IMR-90 (cell line): Measurements from ENCODE around the gene PRKN.

Experiments
- BHLHE40 ChIP-seq: fragments of 150-350 bp; IDR thresholded peaks from 2 replicates; pipeline ENCODE4 v1.6.1; 2016; ENCODE audit warnings: mild to moderate bottlenecking, low read depth, low read length
- CEBPB ChIP-seq: IDR thresholded peaks from 2 replicates; pipeline ENCODE4 v1.6.1; 2012; ENCODE audit warnings: low read depth, low read length, improper control_type of control experiment
- CTCF ChIP-seq: conservative IDR thresholded peaks from 2 replicates; pipeline ENCODE4 v1.5.1; 2012; ENCODE audit warnings: mild to moderate bottlenecking, low read depth, low read length, improper control_type of control experiment
- MAZ ChIP-seq: IDR thresholded peaks from 2 replicates; pipeline ENCODE4 v1.6.1; 2012; ENCODE audit warnings: low read depth, mild to moderate bottlenecking, low read length, improper control_type of control experiment, moderate library complexity, borderline replicate concordance
- NFE2L2 ChIP-seq: fragments of 150-350 bp; IDR thresholded peaks from 2 replicates; pipeline ENCODE4 v1.6.1; 2016; ENCODE audit warnings: low read depth, mild to moderate bottlenecking, low read length
- POLR2A ChIP-seq: IDR thresholded peaks from 2 replicates; pipeline ENCODE4 v1.6.1; 2012; ENCODE audit warnings: mild to moderate bottlenecking, low read depth, low read length
- TF ChIP-seq, protein P1 (sequence below): fragments of 150-350 bp; IDR thresholded peaks from 2 replicates; pipeline ENCODE4 v1.6.1; 2016; ENCODE audit warnings: low read depth, mild to moderate bottlenecking, low read length, moderate library complexity, borderline replicate concordance

GRCh38 chr6:161300823-161301222 lies 1426.7 kb downstream of the PRKN start:
- peak; percentile 76 for TF ChIP-seq CEBPB
- TF ChIP-seq BHLHE40, result no peak
- no peak for TF ChIP-seq CTCF
- TF ChIP-seq, protein P1, sequence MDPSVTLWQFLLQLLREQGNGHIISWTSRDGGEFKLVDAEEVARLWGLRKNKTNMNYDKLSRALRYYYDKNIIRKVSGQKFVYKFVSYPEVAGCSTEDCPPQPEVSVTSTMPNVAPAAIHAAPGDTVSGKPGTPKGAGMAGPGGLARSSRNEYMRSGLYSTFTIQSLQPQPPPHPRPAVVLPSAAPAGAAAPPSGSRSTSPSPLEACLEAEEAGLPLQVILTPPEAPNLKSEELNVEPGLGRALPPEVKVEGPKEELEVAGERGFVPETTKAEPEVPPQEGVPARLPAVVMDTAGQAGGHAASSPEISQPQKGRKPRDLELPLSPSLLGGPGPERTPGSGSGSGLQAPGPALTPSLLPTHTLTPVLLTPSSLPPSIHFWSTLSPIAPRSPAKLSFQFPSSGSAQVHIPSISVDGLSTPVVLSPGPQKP, result no peak
- TF ChIP-seq POLR2A, result no peak
- no peak for TF ChIP-seq MAZ
- no peak for TF ChIP-seq NFE2L2
